Neural crest cell (in vitro differentiated cells): Measurements from ENCODE around the gene CUX1. TPM values are rescaled to one million over a fixed set of nuclear protein-coding genes. Genes with fewer than 3 reads are reported as not detected.
"Not testable (repeated sequence)": the region's sequence is repeated elsewhere in the genome, so short reads cannot be mapped to it uniquely, and the experiment has no call there.

Experiments
- DNase-seq: peaks from one replicate; pipeline ENCODE4 v3.0.0; 2021; ENCODE audit warnings: low read depth, mixed read lengths, low spot score
- H3K27ac Mint-ChIP-seq: one replicate; pipeline ENCODE4 v1.8.0; 2021; ENCODE audit warnings: mild to moderate bottlenecking, mixed read lengths; ENCODE audit not compliant: unreplicated experiment
- H3K27me3 Mint-ChIP-seq: 2 replicates; pipeline ENCODE4 v1.8.0; 2021; ENCODE audit warnings: low read depth, mild to moderate bottlenecking, mixed read lengths
- H3K36me3 Mint-ChIP-seq: 2 replicates; pipeline ENCODE4 v1.8.0; 2021; ENCODE audit warnings: low read depth, mild to moderate bottlenecking, mixed read lengths
- H3K4me1 Mint-ChIP-seq: 2 replicates; pipeline ENCODE4 v1.8.0; 2021; ENCODE audit warnings: mixed read lengths
- H3K4me3 Mint-ChIP-seq: one replicate; pipeline ENCODE4 v1.8.0; 2021; ENCODE audit warnings: mild to moderate bottlenecking, mixed read lengths
- H3K9me3 Mint-ChIP-seq: 2 replicates; pipeline ENCODE4 v1.8.0; 2021; ENCODE audit warnings: mixed read lengths
- CTCF ChIP-seq: fragments of 200-600 bp; sonication (generic); conservative IDR thresholded peaks from 2 replicates; pipeline ENCODE4 v1.5.0; 2021; ENCODE audit warnings: antibody characterized with exemption, mild to moderate bottlenecking
- total RNA-seq: library from RNA; stranded (reverse); gene quantifications from 2 replicates; pipeline ENCODE4 v1.2.1, GENCODE V29; 2021

Gene CUX1
- total RNA-seq, 1 donor from 2014 or later: 60.0 TPM

GRCh38 chr7:101985903-101986734, 168.7 kb downstream of the CUX1 start:
- DNase-seq: no peak

GRCh38 chr7:101987494-101987893, 170.1 kb downstream of the CUX1 start:
- Mint-ChIP-seq H3K4me3 (no peak overlapping the region), H3K4me1 (peaks cover 25% of the 10 kb centered on the region), H3K36me3 (peaks cover 3% of the 10 kb centered on the region), H3K27me3 (no peaks in the 10 kb centered on the region), H3K27ac (no peak overlapping the region), H3K9me3 (no peaks in the 10 kb centered on the region)
- no peak for DNase-seq
- no peak for TF ChIP-seq CTCF

More at GRCh38 chr7:101985903-101986734, 168.7 kb downstream of the CUX1 start:
- no peaks in the 10 kb centered on the region for H3K9me3 Mint-ChIP-seq
- H3K36me3 Mint-ChIP-seq: peaks cover 3% of the 10 kb centered on the region
- no peak overlapping the region for H3K4me3 Mint-ChIP-seq
- H3K27ac Mint-ChIP-seq: peak overlapping the region; percentile 52
- no peak for TF ChIP-seq CTCF
- H3K4me1 Mint-ChIP-seq: peaks cover 25% of the 10 kb centered on the region
- H3K27me3 Mint-ChIP-seq: no peaks in the 10 kb centered on the region

- H3K4me3 Mint-ChIP-seq, H3K9me3 Mint-ChIP-seq, H3K27me3 Mint-ChIP-seq, H3K27ac Mint-ChIP-seq, DNase-seq, H3K36me3 Mint-ChIP-seq: not testable (repeated sequence)
- peaks cover 25% of the 10 kb centered on the region for H3K4me1 Mint-ChIP-seq
Measured at GRCh38 chr7:101988060-101988459, 170.6 kb downstream of the CUX1 start.

GRCh38 chr7:101988513-101988912, 171.1 kb downstream of the CUX1 start:
- peaks cover 25% of the 10 kb centered on the region for H3K4me1 Mint-ChIP-seq
- H3K27me3 Mint-ChIP-seq: no peaks in the 10 kb centered on the region
- no peak for TF ChIP-seq CTCF
- no peaks in the 10 kb centered on the region for H3K9me3 Mint-ChIP-seq
- DNase-seq: no peak
- H3K36me3 Mint-ChIP-seq: peaks cover under 1% of the 10 kb centered on the region
- no peak overlapping the region for H3K4me3 Mint-ChIP-seq
- peak overlapping the region; percentile 57 for H3K27ac Mint-ChIP-seq

GRCh38 chr7:101989101-101989500, 171.7 kb downstream of the CUX1 start:
- no peak for DNase-seq
- no peak for TF ChIP-seq CTCF
- Mint-ChIP-seq H3K27ac (no peak overlapping the region), H3K9me3 (no peaks in the 10 kb centered on the region), H3K4me3 (no peak overlapping the region), H3K27me3 (no peaks in the 10 kb centered on the region), H3K4me1 (peaks cover 25% of the 10 kb centered on the region), H3K36me3 (no peaks in the 10 kb centered on the region)

GRCh38 chr7:101990811-101991418, 173.5 kb downstream of the CUX1 start:
- TF ChIP-seq CTCF: no peak
- no peaks in the 10 kb centered on the region for H3K36me3 Mint-ChIP-seq
- H3K4me1 Mint-ChIP-seq: peaks cover 15% of the 10 kb centered on the region
- H3K4me3 Mint-ChIP-seq: no peak overlapping the region
- no peak overlapping the region for H3K27ac Mint-ChIP-seq
- no peaks in the 10 kb centered on the region for H3K9me3 Mint-ChIP-seq
- H3K27me3 Mint-ChIP-seq: no peaks in the 10 kb centered on the region
- no peak for DNase-seq
